Body of pancreas (tissue), 4 donors: ENCODE results near the gene CDC42EP5. TPM values are rescaled to one million over a fixed set of nuclear protein-coding genes. Genes with fewer than 3 reads are reported as not detected.

Experiments used
- ATAC-seq: fragments of 150-250 bp; one replicate; pipeline ENCODE4 v1.9.1; 2016
- DNase-seq, 4 donors: peaks; one replicate each; pipeline ENCODE4 v3.0.0-alpha.2; 2019
- H3K27ac ChIP-seq, 4 donors: fragments of 200-600 bp; sonication (generic); 1 replicate in 3 of 4; 2 replicates in 1 of 4; pipeline versions ENCODE4 v1.5.1 to v1.6.1; 2016 to 2019; ENCODE audit warnings: mild to moderate bottlenecking in 1 of 4, mixed read lengths in 1 of 4, moderate library complexity in 1 of 4
- H3K27me3 ChIP-seq, 2 donors: fragments of 200-600 bp; sonication (generic); one replicate each; pipeline ENCODE4 v1.6.0; 2016; ENCODE audit warnings: mild to moderate bottlenecking in 1 of 2
- H3K36me3 ChIP-seq, 2 donors: fragments of 200-600 bp; sonication (generic); replicated peaks in 1 of 2; 2 replicates each; pipeline ENCODE4 v1.5.1; 2016; ENCODE audit warnings: low read depth in 2 of 2; ENCODE audit not compliant: insufficient read depth in 1 of 2
- H3K4me1 ChIP-seq: fragments of 200-600 bp; sonication (generic); one replicate; pipeline ENCODE4 v1.6.0; 2016
- H3K4me3 ChIP-seq, 2 donors: fragments of 200-600 bp; sonication (generic); 1 replicate in 1 of 2; 2 replicates in 1 of 2; pipeline ENCODE4 v1.5.1; 2016 to 2019
- H3K9me3 ChIP-seq, 3 donors: fragments of 200-600 bp; sonication (generic); 1 replicate in 2 of 3; 2 replicates in 1 of 3; pipeline ENCODE4 v1.5.1; 2016
- CTCF ChIP-seq, 7 experiments: fragments of 450-650 bp in 4 of 7; fragments of 200-600 bp in 3 of 7; sonication (generic) in 3 of 7; IDR thresholded peaks; one replicate each; pipeline ENCODE4 v1.5.1; 2016 to 2019; ENCODE audit warnings: antibody characterized with exemption in 7 of 7
- POLR2A ChIP-seq, 3 donors: fragments of 450-650 bp; IDR thresholded peaks; one replicate each; pipeline ENCODE4 v1.6.1; 2016; ENCODE audit warnings: antibody characterized with exemption in 3 of 3, mild to moderate bottlenecking in 2 of 3
- WGBS, 2 donors: methylation state at CpG; one replicate each; pipeline ENCODE4 v1.1.5; 2017; 5-methylcytosine and 5-hydroxymethylcytosine counted together
- intact Hi-C: fragments of 100-400 bp; cut with DNase I; formaldehyde crosslinking; loops from one replicate; pipeline ENCODE4 v1.15.1; 2023
- total RNA-seq, 2 donors: library from RNA; depleted of rRNA; stranded (reverse); fragments of >200 nt; gene quantifications; one replicate each; pipeline ENCODE4 v1.1.0, GENCODE V29; 2016

The CDC42EP5 gene
- total RNA-seq, 2 donors from 2014 or later: 18.2 to 92.9 TPM

- intact Hi-C loops: loop anchor here (10.0 kb wide), 1 partner anchor 1218 kb away; the partner anchor contains the start of gene EPN1
- Histone ChIP-seq H3K4me3 (no peak overlapping the region), H3K4me1 (peaks cover 63% of the 10 kb centered on the region), H3K27me3 (no peaks in the 10 kb centered on the region), H3K9me3 (no peaks in the 10 kb centered on the region), H3K36me3 (peaks cover 39 to 68% of the 10 kb centered on the region in 2 donors), H3K27ac (peak overlapping the region in 2 of 4 donors; percentile 32 to 98)
- 88 to 92% methylated on average over 19 to 50 of the region's 51 CpGs for WGBS, 2 donors
- no peak for DNase-seq
- ATAC-seq: no peak
- no peak for TF ChIP-seq POLR2A (IDR thresholded peaks at IDR 0.05)
- TF ChIP-seq CTCF (IDR thresholded peaks at IDR 0.05): no peak
Measured at GRCh38 chr19:54456423-54457373, 16.4 kb downstream of the CDC42EP5 start.

- 91 to 96% methylated on average over 25 to 31 of the region's 40 CpGs for WGBS, 2 donors
- no peak for DNase-seq
- Histone ChIP-seq H3K27ac (peak overlapping the region in 1 of 4 donors; percentile 22), H3K9me3 (no peaks in the 10 kb centered on the region), H3K4me1 (peaks cover 63% of the 10 kb centered on the region), H3K4me3 (no peak overlapping the region), H3K27me3 (no peaks in the 10 kb centered on the region), H3K36me3 (peaks cover 39 to 67% of the 10 kb centered on the region in 2 donors)
- intact Hi-C loops: loop anchor here (10.0 kb wide), 1 partner anchor 1219 kb away; the partner anchor contains the start of gene EPN1
- no peak for TF ChIP-seq POLR2A (IDR thresholded peaks at IDR 0.05)
- TF ChIP-seq CTCF (IDR thresholded peaks at IDR 0.05): no peak
- no peak for ATAC-seq
Measured at GRCh38 chr19:54455786-54456422, 17.2 kb downstream of the CDC42EP5 start.

GRCh38 chr19:54454781-54455675, 18.1 kb downstream of the CDC42EP5 start:
- intact Hi-C loops: loop anchor here (10.0 kb wide), 1 partner anchor 1220 kb away; the partner anchor contains the start of gene EPN1
- Histone ChIP-seq H3K27ac (peak overlapping the region in 2 of 4 donors; percentile 21 to 32), H3K9me3 (no peaks in the 10 kb centered on the region), H3K4me3 (no peak overlapping the region), H3K36me3 (peaks cover 39 to 64% of the 10 kb centered on the region in 2 donors), H3K4me1 (peaks cover 65% of the 10 kb centered on the region), H3K27me3 (no peaks in the 10 kb centered on the region)
- DNase-seq (no peak), ATAC-seq (no peak)
- TF ChIP-seq CTCF (IDR thresholded peaks at IDR 0.05) (no peak), POLR2A (IDR thresholded peaks at IDR 0.05) (no peak)
- 93 to 96% methylated on average over 20 to 32 of the region's 33 CpGs for WGBS, 2 donors

GRCh38 chr19:54453921-54454780, 18.9 kb downstream of the CDC42EP5 start:
- no peak for TF ChIP-seq POLR2A (IDR thresholded peaks at IDR 0.05)
- TF ChIP-seq CTCF (IDR thresholded peaks at IDR 0.05): no peak
- Histone ChIP-seq H3K4me1 (peaks cover 57% of the 10 kb centered on the region), H3K36me3 (peaks cover 39 to 64% of the 10 kb centered on the region in 2 donors), H3K27me3 (no peaks in the 10 kb centered on the region), H3K27ac (peak overlapping the region in 3 of 4 donors; percentile 11 to 100 (median 32)), H3K9me3 (no peaks in the 10 kb centered on the region), H3K4me3 (no peak overlapping the region)
- ATAC-seq (no peak), DNase-seq (no peak)
- 83 to 88% methylated on average over 19 to 29 of the region's 31 CpGs for WGBS, 2 donors
- intact Hi-C loops: loop anchor here (10.0 kb wide), 1 partner anchor 1221 kb away; the partner anchor contains the start of gene EPN1
